Transverse colon (tissue), 4 donors: Measurements from ENCODE around the gene EIF2S2. TPM values are rescaled to one million over a fixed set of nuclear protein-coding genes. Genes with fewer than 3 reads are reported as not detected.

Experiments
- DNase-seq: peaks from one replicate; pipeline ENCODE4 v3.0.0-alpha.2; 2019
- H3K27ac ChIP-seq, 4 donors: fragments of 200-600 bp; sonication (generic); 2 replicates each; pipeline ENCODE4 v1.5.1; 2016 to 2018; ENCODE audit warnings: inconsistent platforms in 4 of 4
- H3K27me3 ChIP-seq: fragments of 200-600 bp; sonication (generic); 2 replicates; pipeline ENCODE4 v1.5.1; 2017; ENCODE audit warnings: inconsistent platforms
- H3K36me3 ChIP-seq, 4 donors: fragments of 200-600 bp; sonication (generic); 2 replicates each; pipeline ENCODE4 v1.5.1; 2017 to 2019; ENCODE audit warnings: inconsistent platforms in 4 of 4
- H3K4me1 ChIP-seq, 4 donors: fragments of 200-600 bp; sonication (generic); 2 replicates each; pipeline ENCODE4 v1.5.1; 2017 to 2020; ENCODE audit warnings: inconsistent platforms in 4 of 4
- H3K4me3 ChIP-seq, 4 donors: fragments of 200-600 bp; sonication (generic); 1 replicate in 1 of 4; 2 replicates in 3 of 4; pipeline versions ENCODE4 v1.5.1 to v1.6.1; 2017 to 2019; ENCODE audit warnings: inconsistent platforms in 4 of 4
- H3K9me3 ChIP-seq, 2 donors: fragments of 200-600 bp; sonication (generic); 2 replicates each; pipeline ENCODE4 v1.5.1; 2017 to 2019; ENCODE audit warnings: inconsistent platforms in 2 of 2
- CTCF ChIP-seq, 5 experiments: fragments of 200-600 bp in 3 of 5; fragments of 450-650 bp in 2 of 5; sonication (generic) in 3 of 5; IDR thresholded peaks; 1 replicate in 2 of 5; 2 replicates in 3 of 5; pipeline ENCODE4 v1.5.1; 2016 to 2017; ENCODE audit warnings: antibody characterized with exemption in 5 of 5, inconsistent platforms in 3 of 5, mild to moderate bottlenecking in 2 of 5, moderate library complexity in 1 of 5
- EP300 ChIP-seq: sonication (generic); formaldehyde crosslinking; IDR thresholded peaks from one replicate; pipeline ENCODE4 v1.6.1; 2017; ENCODE audit warnings: antibody characterized with exemption, low read depth
- POLR2A ChIP-seq: fragments of 450-650 bp; IDR thresholded peaks from one replicate; pipeline ENCODE4 v1.6.1; 2016; ENCODE audit warnings: antibody characterized with exemption, mild to moderate bottlenecking, moderate library complexity
- POLR2AphosphoS5 ChIP-seq, 3 donors: sonication (generic); formaldehyde crosslinking; IDR thresholded peaks; one replicate each; pipeline ENCODE4 v1.6.1; 2016; ENCODE audit warnings: antibody characterized with exemption in 3 of 3
- WGBS, 2 donors: methylation state at CpG; one replicate each; pipeline ENCODE4 v1.1.5; 2018; ENCODE audit warnings: low coverage in 1 of 2; 5-methylcytosine and 5-hydroxymethylcytosine counted together
- in situ Hi-C, 4 donors: fragments of 200-750 bp; cut with MboI; loops; one replicate each; pipeline versions ENCODE4 v1.15.0 to v1.15.1; 2017; ENCODE audit warnings: low sequenced_read_pairs in 3 of 4, low pct_ligation_motif_present in 1 of 4, low pct_unique_long_range_greater_than_20kb in 1 of 4
- intact Hi-C: fragments of 100-400 bp; cut with DNase I; formaldehyde crosslinking; loops from one replicate; pipeline ENCODE4 v1.15.1; 2023; ENCODE audit warnings: low total_unique reads
- total RNA-seq, 4 donors: library from RNA; depleted of rRNA; stranded (reverse); fragments of >200 nt; gene quantifications; one replicate each; pipeline ENCODE4 v1.1.0, GENCODE V29; 2016

The EIF2S2 gene
- total RNA-seq, 4 donors from 2014 or later: 15.3 to 42.1 (median 23.9) TPM

- H3K4me3 ChIP-seq: no peak overlapping the region
- in situ Hi-C loops (no loop called here), intact Hi-C loops (no loop called here)
- 8 to 10% methylated on average over 2 of the region's 2 CpGs for WGBS, 2 donors
- H3K4me1 ChIP-seq: peaks cover 10 to 50% (median 17%) of the 10 kb centered on the region in 4 donors
- H3K9me3 ChIP-seq: no peaks in the 10 kb centered on the region
- no peaks in the 10 kb centered on the region for H3K27me3 ChIP-seq
- TF ChIP-seq POLR2A (no peak), EP300 (no peak), POLR2AphosphoS5 (IDR thresholded peaks at IDR 0.05) (no peak), CTCF (IDR thresholded peaks at IDR 0.05) (no peak)
- H3K36me3 ChIP-seq: no peaks in the 10 kb centered on the region
- DNase-seq: no peak
- H3K27ac ChIP-seq: no peak overlapping the region
Measured at GRCh38 chr20:34045294-34045693, 66.7 kb downstream of the EIF2S2 start.

GRCh38 chr20:34043025-34043424 lies 69.0 kb downstream of the EIF2S2 start:
- in situ Hi-C loops (no loop called here), intact Hi-C loops (no loop called here)
- no peak overlapping the region for H3K27ac ChIP-seq
- H3K4me1 ChIP-seq: peaks cover 16 to 53% (median 27%) of the 10 kb centered on the region in 4 donors
- H3K27me3 ChIP-seq: no peaks in the 10 kb centered on the region
- no peaks in the 10 kb centered on the region for H3K36me3 ChIP-seq
- no peaks in the 10 kb centered on the region for H3K9me3 ChIP-seq
- no peak overlapping the region for H3K4me3 ChIP-seq
- no peak for DNase-seq
- no peak for TF ChIP-seq POLR2A
- no peak for TF ChIP-seq CTCF (IDR thresholded peaks at IDR 0.05)
- TF ChIP-seq EP300: no peak
- no peak for TF ChIP-seq POLR2AphosphoS5 (IDR thresholded peaks at IDR 0.05)

DNA sequence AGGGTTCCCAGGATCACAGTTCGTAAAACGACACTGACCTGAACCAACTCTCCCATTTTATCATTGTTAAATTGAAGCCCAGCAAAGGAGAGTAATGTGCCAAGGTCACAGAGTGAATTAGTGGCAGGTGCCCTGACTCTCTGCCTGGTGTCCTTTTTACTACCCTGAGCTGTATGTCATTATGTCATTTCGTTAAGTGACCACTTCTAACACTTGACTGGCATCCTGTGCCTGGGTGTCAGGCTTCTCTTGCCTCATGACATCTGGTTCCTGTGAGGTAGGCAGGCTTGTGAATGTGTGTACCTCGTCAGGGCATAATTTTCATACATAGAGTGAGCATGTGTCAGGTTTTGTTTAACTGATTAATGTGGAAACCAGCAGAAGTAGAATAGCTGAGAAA lies 69.8 kb downstream of the EIF2S2 start:
- H3K36me3 ChIP-seq: no peaks in the 10 kb centered on the region
- intact Hi-C loops (no loop called here), in situ Hi-C loops (no loop called here)
- no peaks in the 10 kb centered on the region for H3K27me3 ChIP-seq
- H3K4me1 ChIP-seq: peaks cover 17 to 60% (median 35%) of the 10 kb centered on the region in 4 donors
- TF ChIP-seq CTCF (IDR thresholded peaks at IDR 0.05) (no peak), POLR2A (no peak), POLR2AphosphoS5 (IDR thresholded peaks at IDR 0.05) (no peak), EP300 (no peak)
- no peak for DNase-seq
- H3K9me3 ChIP-seq: no peaks in the 10 kb centered on the region
- WGBS, 2 donors: 72 to 86% methylated on average over 4 of the region's 4 CpGs
- no peak overlapping the region for H3K27ac ChIP-seq
- no peak overlapping the region for H3K4me3 ChIP-seq

DNA sequence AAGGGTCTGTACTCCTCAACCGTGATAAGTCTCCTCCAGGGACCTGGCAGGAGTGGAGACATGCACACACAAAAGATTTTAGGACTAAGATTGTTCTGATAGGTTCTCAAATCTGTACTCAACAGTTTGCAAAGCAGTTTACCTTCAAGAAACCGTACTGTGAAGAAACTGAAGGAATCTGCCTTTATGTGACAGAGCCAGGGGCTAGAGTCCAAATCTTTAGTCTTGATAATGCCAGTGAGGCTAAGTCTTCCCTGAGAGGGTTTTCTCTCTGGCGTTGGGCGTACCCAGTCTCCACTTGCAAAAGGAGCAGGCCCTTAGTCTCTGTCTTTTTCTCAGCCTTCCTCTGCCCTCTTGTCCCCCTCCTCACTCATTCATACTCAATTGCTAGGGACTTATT lies 70.8 kb downstream of the EIF2S2 start:
- H3K27ac ChIP-seq: no peak overlapping the region

More for the DNA sequence above, 70.8 kb downstream of the EIF2S2 start:
- TF ChIP-seq EP300: no peak
- TF ChIP-seq CTCF (IDR thresholded peaks at IDR 0.05): no peak
- TF ChIP-seq POLR2AphosphoS5 (IDR thresholded peaks at IDR 0.05): no peak
- no peak for TF ChIP-seq POLR2A
- intact Hi-C loops (no loop called here), in situ Hi-C loops (no loop called here)
- DNase-seq: no peak
- Histone ChIP-seq H3K4me1 (peaks cover 22 to 68% (median 38%) of the 10 kb centered on the region in 4 donors), H3K36me3 (no peaks in the 10 kb centered on the region), H3K27me3 (no peaks in the 10 kb centered on the region), H3K4me3 (no peak overlapping the region), H3K9me3 (no peaks in the 10 kb centered on the region)
- WGBS, 2 donors: 80 to 92% methylated on average over 1 to 4 of the region's 4 CpGs
